BJ (cell line): ENCODE data around the gene HSPA4L. TPM values are rescaled to one million over a fixed set of nuclear protein-coding genes. Genes with fewer than 3 reads are reported as not detected.

Experiments
- CTCF ChIA-PET: fragments of 350-600 bp; formaldehyde crosslinking; extraction: SDS; loops from one replicate; lab custom pipeline; 2021; ENCODE audit warnings: antibody characterized with exemption, inconsistent platforms; lab: Yijun Ruan, JAX
- POLR2A ChIA-PET: fragments of 300-600 bp; sonication (Branson Sonifier 250); formaldehyde crosslinking; extraction: SDS; loops from one replicate; lab custom pipeline; 2021; ENCODE audit warnings: antibody characterized with exemption; lab: Charles Lee
- DNase-seq: peaks from one replicate; pipeline ENCODE4 v3.0.0-alpha.2; 2011; ENCODE audit warnings: low read depth
- H3K27me3 ChIP-seq: 2 replicates; pipeline ENCODE4 v1.6.0; 2011; ENCODE audit warnings: low read length; ENCODE audit not compliant: control insufficient read depth, insufficient read depth
- H3K36me3 ChIP-seq: 2 replicates; pipeline ENCODE4 v1.5.1; 2011; ENCODE audit warnings: low read length; ENCODE audit not compliant: control insufficient read depth, insufficient read depth
- H3K4me3 ChIP-seq: 2 replicates; pipeline ENCODE4 v1.5.1; 2011; ENCODE audit warnings: low read depth, mild to moderate bottlenecking, control low read depth, low read length
- CTCF ChIP-seq: IDR thresholded peaks from 2 replicates; pipeline ENCODE4 v1.5.1; 2011; ENCODE audit warnings: low read depth, mild to moderate bottlenecking, control low read depth, inconsistent platforms, low read length, moderate library complexity; ENCODE audit not compliant: insufficient read depth
- polyA plus RNA-seq: library from polyadenylated mRNA; depleted of rRNA; stranded (reverse); fragments of >200 nt; gene quantifications from 2 replicates; pipeline ENCODE4 v1.2.3, GENCODE V29; 2011

Gene HSPA4L
- polyA plus RNA-seq, 1 experiment: 0.72 TPM

- ChIA-PET CTCF (no interaction called here), POLR2A (no interaction called here)
- DNase-seq: no peak
- no peak overlapping the region for H3K4me3 ChIP-seq
- H3K27me3 ChIP-seq: peaks cover 2% of the 10 kb centered on the region
- no peaks in the 10 kb centered on the region for H3K36me3 ChIP-seq
- no peak for TF ChIP-seq CTCF
Observed at GRCh38 chr4:127778102-127778501, 4.0 kb upstream of the HSPA4L start.

- H3K36me3 ChIP-seq: no peaks in the 10 kb centered on the region
- no peak for DNase-seq
- CTCF ChIA-PET: no interaction called here
- peaks cover 2% of the 10 kb centered on the region for H3K27me3 ChIP-seq
- no peak overlapping the region for H3K4me3 ChIP-seq
- no peak for TF ChIP-seq CTCF
- POLR2A ChIA-PET: no interaction called here
Observed at GRCh38 chr4:127780598-127780997, 1.5 kb upstream of the HSPA4L start.

GRCh38 chr4:127781300-127782024, 660 bp upstream of the HSPA4L start:
- ChIA-PET CTCF (interaction anchor here (0.8 to 1.1 kb wide), 2 partner anchors 17 to 25 kb away, joined by 5 to 7 read pairs; no protein-coding TSS in a partner anchor), POLR2A (interaction anchor here (0.5 to 0.7 kb wide), 2 partner anchors 186 to 1084 kb away, joined by 3 to 8 read pairs; no protein-coding TSS in a partner anchor)
- no peak for DNase-seq
- H3K27me3 ChIP-seq: peaks cover 2% of the 10 kb centered on the region
- TF ChIP-seq CTCF: no peak
- H3K36me3 ChIP-seq: no peaks in the 10 kb centered on the region
- H3K4me3 ChIP-seq: peak overlapping the region; percentile 59

GRCh38 chr4:127782025-127782274, 172 bp upstream of the HSPA4L start:
- ChIA-PET CTCF (interaction anchor here (0.8 to 1.1 kb wide), 2 partner anchors 18 to 25 kb away, joined by 5 to 7 read pairs; no protein-coding TSS in a partner anchor), POLR2A (no interaction called here)

More at GRCh38 chr4:127782025-127782274, 172 bp upstream of the HSPA4L start:
- DNase-seq: peak; percentile 39
- H3K27me3 ChIP-seq: peaks cover 2% of the 10 kb centered on the region
- no peaks in the 10 kb centered on the region for H3K36me3 ChIP-seq
- peak overlapping the region; percentile 59 for H3K4me3 ChIP-seq
- no peak for TF ChIP-seq CTCF
